WTC11 (cell line): ENCODE data around the gene TPGS2.

Experiments used
- ESRRA ChIP-seq: sonication (generic); formaldehyde crosslinking; IDR thresholded peaks from 2 replicates; pipeline ENCODE4 v1.8.1; 2022; ENCODE audit warnings: mild to moderate bottlenecking, missing genetic modification reagents, borderline replicate concordance
- NFYB ChIP-seq: sonication (generic); formaldehyde crosslinking; conservative IDR thresholded peaks from 2 replicates; pipeline ENCODE4 v1.8.0; 2022; ENCODE audit warnings: low read depth, missing genetic modification reagents
- RORB ChIP-seq: fragments of 250-450 bp; sonication (Bioruptor Pico); IDR thresholded peaks from 2 replicates; pipeline ENCODE4 v1.9.0; 2021; ENCODE audit warnings: mild to moderate bottlenecking
- TF ChIP-seq, protein P1 (sequence below): fragments of 200-600 bp; IDR thresholded peaks from 2 replicates; pipeline ENCODE4 v1.8.0; 2022; ENCODE audit warnings: antibody characterized with exemption
- TF ChIP-seq, protein P2 (sequence below): sonication (generic); formaldehyde crosslinking; IDR thresholded peaks from 2 replicates; pipeline ENCODE4 v1.8.0; 2022; ENCODE audit warnings: mild to moderate bottlenecking, missing genetic modification reagents
- TF ChIP-seq, protein P3 (sequence below): sonication (generic); formaldehyde crosslinking; IDR thresholded peaks from 2 replicates; pipeline ENCODE4 v1.8.1; 2023; ENCODE audit warnings: mild to moderate bottlenecking, missing genetic modification reagents, moderate library complexity
- TF ChIP-seq, protein P4 (sequence below): sonication (generic); formaldehyde crosslinking; IDR thresholded peaks from 2 replicates; pipeline ENCODE4 v1.8.0; 2022; ENCODE audit warnings: missing genetic modification reagents

DNA sequence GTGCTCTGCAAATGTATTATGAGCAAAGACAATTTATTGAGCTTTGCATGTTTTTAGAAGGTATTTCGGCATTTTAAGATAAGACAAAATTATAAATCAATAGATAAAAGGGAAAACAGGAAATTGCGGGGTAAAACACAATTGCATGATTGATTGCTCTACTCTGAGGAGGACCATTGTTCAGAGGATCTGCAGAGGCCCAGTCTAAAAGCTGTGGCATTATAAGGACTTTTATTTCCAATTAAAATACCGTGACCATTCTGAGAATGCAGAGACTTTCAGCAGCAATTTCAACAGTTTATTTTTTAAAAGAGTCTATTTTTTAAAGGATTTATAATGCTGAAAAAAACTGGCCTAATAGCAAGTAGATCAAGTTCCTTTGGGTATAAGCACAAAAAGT lies 62.0 kb downstream of the TPGS2 start:
- TF ChIP-seq, protein P1, sequence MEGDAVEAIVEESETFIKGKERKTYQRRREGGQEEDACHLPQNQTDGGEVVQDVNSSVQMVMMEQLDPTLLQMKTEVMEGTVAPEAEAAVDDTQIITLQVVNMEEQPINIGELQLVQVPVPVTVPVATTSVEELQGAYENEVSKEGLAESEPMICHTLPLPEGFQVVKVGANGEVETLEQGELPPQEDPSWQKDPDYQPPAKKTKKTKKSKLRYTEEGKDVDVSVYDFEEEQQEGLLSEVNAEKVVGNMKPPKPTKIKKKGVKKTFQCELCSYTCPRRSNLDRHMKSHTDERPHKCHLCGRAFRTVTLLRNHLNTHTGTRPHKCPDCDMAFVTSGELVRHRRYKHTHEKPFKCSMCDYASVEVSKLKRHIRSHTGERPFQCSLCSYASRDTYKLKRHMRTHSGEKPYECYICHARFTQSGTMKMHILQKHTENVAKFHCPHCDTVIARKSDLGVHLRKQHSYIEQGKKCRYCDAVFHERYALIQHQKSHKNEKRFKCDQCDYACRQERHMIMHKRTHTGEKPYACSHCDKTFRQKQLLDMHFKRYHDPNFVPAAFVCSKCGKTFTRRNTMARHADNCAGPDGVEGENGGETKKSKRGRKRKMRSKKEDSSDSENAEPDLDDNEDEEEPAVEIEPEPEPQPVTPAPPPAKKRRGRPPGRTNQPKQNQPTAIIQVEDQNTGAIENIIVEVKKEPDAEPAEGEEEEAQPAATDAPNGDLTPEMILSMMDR = no peak
- TF ChIP-seq, protein P2, sequence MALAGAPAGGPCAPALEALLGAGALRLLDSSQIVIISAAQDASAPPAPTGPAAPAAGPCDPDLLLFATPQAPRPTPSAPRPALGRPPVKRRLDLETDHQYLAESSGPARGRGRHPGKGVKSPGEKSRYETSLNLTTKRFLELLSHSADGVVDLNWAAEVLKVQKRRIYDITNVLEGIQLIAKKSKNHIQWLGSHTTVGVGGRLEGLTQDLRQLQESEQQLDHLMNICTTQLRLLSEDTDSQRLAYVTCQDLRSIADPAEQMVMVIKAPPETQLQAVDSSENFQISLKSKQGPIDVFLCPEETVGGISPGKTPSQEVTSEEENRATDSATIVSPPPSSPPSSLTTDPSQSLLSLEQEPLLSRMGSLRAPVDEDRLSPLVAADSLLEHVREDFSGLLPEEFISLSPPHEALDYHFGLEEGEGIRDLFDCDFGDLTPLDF (CRISPR knock-in tag) = no peak
- TF ChIP-seq NFYB = no peak
- TF ChIP-seq, protein P3, sequence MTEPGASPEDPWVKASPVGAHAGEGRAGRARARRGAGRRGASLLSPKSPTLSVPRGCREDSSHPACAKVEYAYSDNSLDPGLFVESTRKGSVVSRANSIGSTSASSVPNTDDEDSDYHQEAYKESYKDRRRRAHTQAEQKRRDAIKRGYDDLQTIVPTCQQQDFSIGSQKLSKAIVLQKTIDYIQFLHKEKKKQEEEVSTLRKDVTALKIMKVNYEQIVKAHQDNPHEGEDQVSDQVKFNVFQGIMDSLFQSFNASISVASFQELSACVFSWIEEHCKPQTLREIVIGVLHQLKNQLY (CRISPR knock-in tag) = no peak
- TF ChIP-seq, protein P4, sequence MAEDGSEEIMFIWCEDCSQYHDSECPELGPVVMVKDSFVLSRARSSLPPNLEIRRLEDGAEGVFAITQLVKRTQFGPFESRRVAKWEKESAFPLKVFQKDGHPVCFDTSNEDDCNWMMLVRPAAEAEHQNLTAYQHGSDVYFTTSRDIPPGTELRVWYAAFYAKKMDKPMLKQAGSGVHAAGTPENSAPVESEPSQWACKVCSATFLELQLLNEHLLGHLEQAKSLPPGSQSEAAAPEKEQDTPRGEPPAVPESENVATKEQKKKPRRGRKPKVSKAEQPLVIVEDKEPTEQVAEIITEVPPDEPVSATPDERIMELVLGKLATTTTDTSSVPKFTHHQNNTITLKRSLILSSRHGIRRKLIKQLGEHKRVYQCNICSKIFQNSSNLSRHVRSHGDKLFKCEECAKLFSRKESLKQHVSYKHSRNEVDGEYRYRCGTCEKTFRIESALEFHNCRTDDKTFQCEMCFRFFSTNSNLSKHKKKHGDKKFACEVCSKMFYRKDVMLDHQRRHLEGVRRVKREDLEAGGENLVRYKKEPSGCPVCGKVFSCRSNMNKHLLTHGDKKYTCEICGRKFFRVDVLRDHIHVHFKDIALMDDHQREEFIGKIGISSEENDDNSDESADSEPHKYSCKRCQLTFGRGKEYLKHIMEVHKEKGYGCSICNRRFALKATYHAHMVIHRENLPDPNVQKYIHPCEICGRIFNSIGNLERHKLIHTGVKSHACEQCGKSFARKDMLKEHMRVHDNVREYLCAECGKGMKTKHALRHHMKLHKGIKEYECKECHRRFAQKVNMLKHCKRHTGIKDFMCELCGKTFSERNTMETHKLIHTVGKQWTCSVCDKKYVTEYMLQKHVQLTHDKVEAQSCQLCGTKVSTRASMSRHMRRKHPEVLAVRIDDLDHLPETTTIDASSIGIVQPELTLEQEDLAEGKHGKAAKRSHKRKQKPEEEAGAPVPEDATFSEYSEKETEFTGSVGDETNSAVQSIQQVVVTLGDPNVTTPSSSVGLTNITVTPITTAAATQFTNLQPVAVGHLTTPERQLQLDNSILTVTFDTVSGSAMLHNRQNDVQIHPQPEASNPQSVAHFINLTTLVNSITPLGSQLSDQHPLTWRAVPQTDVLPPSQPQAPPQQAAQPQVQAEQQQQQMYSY (CRISPR knock-in tag) = no peak
- no peak for TF ChIP-seq RORB (CRISPR knock-in tag)
- TF ChIP-seq ESRRA (CRISPR knock-in tag) = no peak
